BLaER1 treated with 17β-estradiol and CSF1 and Interleukin-3, amounts not matched to agents 10 nM and 100 nM (cell line): ENCODE measurements around the gene CHMP5.

ENCODE experiments used
- H3K27ac ChIP-seq, 11 experiments: shearing (Covaris generic); formaldehyde crosslinking; 2 replicates each; pipeline ENCODE4 v1.8.1; 2022
- H3K27me3 ChIP-seq, 11 experiments: shearing (Covaris generic); formaldehyde crosslinking; 2 replicates each; pipeline ENCODE4 v1.8.1; 2022
- H3K36me3 ChIP-seq, 11 experiments: shearing (Covaris generic); formaldehyde crosslinking; 2 replicates each; pipeline ENCODE4 v1.8.1; 2022
- H3K4me1 ChIP-seq, 10 experiments: shearing (Covaris generic); formaldehyde crosslinking; 2 replicates each; pipeline ENCODE4 v1.8.1; 2022
- H3K4me2 ChIP-seq, 11 experiments: shearing (Covaris generic); formaldehyde crosslinking; 2 replicates each; pipeline ENCODE4 v1.8.1; 2022
- H3K4me3 ChIP-seq, 10 experiments: shearing (Covaris generic); formaldehyde crosslinking; 2 replicates each; pipeline ENCODE4 v1.8.1; 2022
- H3K9ac ChIP-seq, 11 experiments: shearing (Covaris generic); formaldehyde crosslinking; 2 replicates each; pipeline ENCODE4 v1.8.1; 2022
- H3K9me3 ChIP-seq, 11 experiments: shearing (Covaris generic); formaldehyde crosslinking; replicated peaks in 1 of 11; 2 replicates each; pipeline ENCODE4 v1.8.1; 2022
- H4K20me1 ChIP-seq, 11 experiments: shearing (Covaris generic); formaldehyde crosslinking; 2 replicates each; pipeline ENCODE4 v1.8.1; 2022
- Cebpa-rat ChIP-seq, 11 experiments: shearing (Covaris generic); IDR thresholded peaks; 2 replicates each; pipeline ENCODE4 v1.8.1; 2022

The CHMP5 gene

DNA sequence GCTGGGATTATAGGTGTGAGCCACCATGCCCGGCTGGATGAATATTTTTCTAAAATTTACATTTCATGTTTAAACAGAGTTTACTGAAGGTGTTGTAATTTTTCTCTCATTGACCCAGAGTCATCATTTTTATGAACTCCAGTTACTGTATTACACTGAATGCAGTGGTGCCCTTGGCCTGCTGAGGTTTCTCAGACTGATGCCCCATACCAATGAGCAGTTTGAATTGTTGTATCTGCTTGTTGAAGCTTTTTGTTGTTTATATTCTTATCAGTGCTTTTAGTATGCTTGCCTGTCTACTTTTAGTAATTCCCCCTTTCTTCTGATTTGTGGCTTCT is 55.4 kb downstream of the CHMP5 start:
- H3K36me3 ChIP-seq = peaks cover 98 to 100% (median 99%) of the 10 kb centered on the region in 11 experiments
- TF ChIP-seq Cebpa-rat (IDR thresholded peaks at IDR 0.05) = no peak
- H3K9ac ChIP-seq = no peak overlapping the region
- peak overlapping the region in 1 of 11 experiments; percentile 20; a peak in 1 of 22 replicates for H3K4me2 ChIP-seq
- H3K27ac ChIP-seq = 0 out of 22 replicates have a peak overlapping the region, but pooled peaks of 1 of the 11 experiments have one; percentile 7
- no peak overlapping the region for H3K4me3 ChIP-seq
- no peaks in the 10 kb centered on the region for H3K27me3 ChIP-seq
- peaks cover 0 to 7% (median 0%) of the 10 kb centered on the region in 10 experiments; a peak in 1 of 20 replicates for H3K4me1 ChIP-seq
- peaks cover 0 to 28% (median 14%) of the 10 kb centered on the region in 11 experiments; a peak in 8 of 22 replicates for H4K20me1 ChIP-seq
- H3K9me3 ChIP-seq = no peaks in the 10 kb centered on the region

- Histone ChIP-seq H3K4me2 (no peak overlapping the region), H3K36me3 (peaks cover 98 to 100% (median 99%) of the 10 kb centered on the region in 11 experiments), H3K4me3 (no peak overlapping the region), H3K27ac (no peak overlapping the region), H3K4me1 (peaks cover 0 to 7% (median 0%) of the 10 kb centered on the region in 10 experiments; a peak in 1 of 20 replicates), H3K27me3 (no peaks in the 10 kb centered on the region), H4K20me1 (peaks cover 0 to 24% (median 14%) of the 10 kb centered on the region in 11 experiments; a peak in 7 of 22 replicates), H3K9me3 (no peaks in the 10 kb centered on the region), H3K9ac (no peak overlapping the region)
- TF ChIP-seq Cebpa-rat (IDR thresholded peaks at IDR 0.05) = no peak
Measured at GRCh38 chr9:33320568-33321261, 55.9 kb downstream of the CHMP5 start.

DNA sequence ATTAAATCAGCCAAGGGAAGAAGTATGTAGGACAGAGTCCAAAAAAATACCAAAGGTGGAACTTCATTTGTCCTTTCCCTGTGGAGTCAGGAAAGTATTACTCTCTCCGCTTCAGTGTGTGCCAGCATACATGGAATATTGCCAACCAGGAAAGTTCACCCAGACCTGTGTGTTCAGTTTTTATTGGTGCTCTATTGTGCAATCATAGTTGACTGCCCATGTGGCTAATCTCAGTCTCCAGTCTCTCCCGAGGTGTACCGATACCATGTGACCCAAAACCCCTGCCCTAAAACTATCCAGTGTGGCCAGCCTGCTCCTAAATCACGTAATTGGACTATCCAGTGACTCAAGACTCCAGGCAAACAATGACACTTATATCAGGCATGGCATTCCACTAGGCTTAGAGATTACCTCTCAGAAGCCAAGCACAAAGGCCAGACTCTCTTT is 64.3 kb downstream of the CHMP5 start:
- no peak overlapping the region for H3K27ac ChIP-seq
- peak in 5 of 11 experiments; percentile 25 to 75 (median 58); a peak in 6 of 22 replicates for TF ChIP-seq Cebpa-rat (IDR thresholded peaks at IDR 0.05)
- peaks cover 95 to 100% (median 98%) of the 10 kb centered on the region in 11 experiments for H3K36me3 ChIP-seq
- no peaks in the 10 kb centered on the region for H3K4me1 ChIP-seq
- H3K27me3 ChIP-seq = no peaks in the 10 kb centered on the region
- H4K20me1 ChIP-seq = peaks cover 0 to 11% (median 4%) of the 10 kb centered on the region in 11 experiments; a peak in 8 of 22 replicates
- H3K4me3 ChIP-seq = no peak overlapping the region
- H3K4me2 ChIP-seq = no peak overlapping the region
- 0 out of 22 replicates have a peak, but pooled peaks cover 0 to under 1% (median 0%) of the 10 kb centered on the region in 11 experiments for H3K9me3 ChIP-seq
- H3K9ac ChIP-seq = no peak overlapping the region

- Histone ChIP-seq H3K4me3 (no peak overlapping the region), H3K9me3 (peaks cover 0 to 9% (median 0%) of the 10 kb centered on the region in 11 experiments; a peak in 4 of 22 replicates), H3K27ac (no peak overlapping the region), H3K9ac (no peak overlapping the region), H4K20me1 (peaks cover 0 to 11% (median 4%) of the 10 kb centered on the region in 11 experiments; a peak in 8 of 22 replicates), H3K4me2 (no peak overlapping the region), H3K36me3 (peaks cover 95 to 100% (median 98%) of the 10 kb centered on the region in 11 experiments), H3K4me1 (no peaks in the 10 kb centered on the region), H3K27me3 (no peaks in the 10 kb centered on the region)
- no peak for TF ChIP-seq Cebpa-rat (IDR thresholded peaks at IDR 0.05)
Measured at GRCh38 chr9:33329979-33330378, 65.1 kb downstream of the CHMP5 start.

GRCh38 chr9:33331377-33331891 is 66.6 kb downstream of the CHMP5 start:
- H3K4me2 ChIP-seq = no peak overlapping the region
- H3K4me1 ChIP-seq = no peaks in the 10 kb centered on the region
- H3K9ac ChIP-seq = no peak overlapping the region
- peaks cover 6 to 21% (median 12%) of the 10 kb centered on the region in 11 experiments; a peak in 21 of 22 replicates for H3K9me3 ChIP-seq
- TF ChIP-seq Cebpa-rat (IDR thresholded peaks at IDR 0.05) = no peak
- H3K4me3 ChIP-seq = no peak overlapping the region
- H4K20me1 ChIP-seq = peaks cover 0 to 11% (median 4%) of the 10 kb centered on the region in 11 experiments; a peak in 8 of 22 replicates
- no peaks in the 10 kb centered on the region for H3K27me3 ChIP-seq
- H3K36me3 ChIP-seq = peaks cover 95 to 100% (median 99%) of the 10 kb centered on the region in 11 experiments
- no peak overlapping the region for H3K27ac ChIP-seq
